PC-3 (cell line): ENCODE data around the gene JAKMIP1. TPM values are rescaled to one million over a fixed set of nuclear protein-coding genes. Genes with fewer than 3 reads are reported as not detected.

Experiments used
- ATAC-seq: fragments of 200-7000 bp; cut with Tn5 transposase; 2 replicates; pipeline ENCODE4 v1.9.1; 2020; ENCODE audit warnings: mild to moderate bottlenecking, moderate library complexity
- BruUV-seq: library from RNA; stranded (reverse); fragments of 400-500 nt; replicated peaks from 2 replicates; lab custom pipeline; 2021; lab: Mats Ljungman, UMichigan
- CTCF ChIA-PET: fragments of 300-600 bp; sonication (Branson Sonifier 250); formaldehyde crosslinking; loops from one replicate; lab custom pipeline; 2022; ENCODE audit warnings: antibody characterized with exemption; lab: Charles Lee
- POLR2A ChIA-PET: fragments of 300-600 bp; sonication (Branson Sonifier 250); formaldehyde crosslinking; loops from one replicate; lab custom pipeline; 2022; ENCODE audit warnings: antibody characterized with exemption; ENCODE audit not compliant: unreplicated experiment; lab: Charles Lee
- DNase-seq: peaks from one replicate; pipeline ENCODE4 v3.0.0-alpha.2; 2015
- H2AFZ ChIP-seq: fragments of 300-600 bp; sonication (generic); 2 replicates; pipeline ENCODE4 v1.6.0; 2016; ENCODE audit warnings: antibody characterized with exemption, low read length
- H3F3A ChIP-seq: fragments of 300-600 bp; sonication (generic); one replicate; pipeline ENCODE4 v1.6.0; 2017; ENCODE audit warnings: antibody characterized with exemption, low read length, control low read depth, mild to moderate bottlenecking; ENCODE audit not compliant: unreplicated experiment
- H3K27ac ChIP-seq: fragments of 300-600 bp; sonication (generic); 2 replicates; pipeline ENCODE4 v1.5.1; 2016; ENCODE audit warnings: mild to moderate bottlenecking, low read length
- H3K27me3 ChIP-seq: fragments of 300-600 bp; sonication (generic); 2 replicates; pipeline ENCODE4 v1.6.1; 2016; ENCODE audit warnings: low read length, mixed read lengths
- H3K36me3 ChIP-seq: fragments of 300-600 bp; sonication (generic); 2 replicates; pipeline ENCODE4 v1.6.1; 2016; ENCODE audit warnings: low read depth, mixed run types, low read length, mixed read lengths
- H3K4me1 ChIP-seq: fragments of 300-600 bp; sonication (generic); 2 replicates; pipeline ENCODE4 v1.5.1; 2016; ENCODE audit warnings: low read length; ENCODE audit not compliant: insufficient read depth
- H3K4me2 ChIP-seq: fragments of 300-600 bp; sonication (generic); 2 replicates; pipeline ENCODE4 v1.6.0; 2016; ENCODE audit warnings: low read length
- H3K4me3 ChIP-seq: fragments of 300-600 bp; sonication (generic); 2 replicates; pipeline ENCODE4 v1.5.1; 2016; ENCODE audit warnings: mild to moderate bottlenecking, low read length, mixed read lengths
- H3K79me2 ChIP-seq: fragments of 300-600 bp; sonication (generic); 2 replicates; pipeline ENCODE4 v1.6.1; 2017; ENCODE audit warnings: low read length, mixed read lengths
- H3K9ac ChIP-seq: fragments of 300-600 bp; sonication (generic); 2 replicates; pipeline ENCODE4 v1.6.0; 2016; ENCODE audit warnings: mild to moderate bottlenecking, low read length
- H3K9me2 ChIP-seq: fragments of 300-600 bp; sonication (generic); replicated peaks from 2 replicates; pipeline ENCODE4 v1.6.1; 2016; ENCODE audit warnings: mixed run types, low read length, mixed read lengths
- H3K9me3 ChIP-seq: fragments of 300-600 bp; sonication (generic); 2 replicates; pipeline ENCODE4 v1.6.1; 2016; ENCODE audit warnings: low read length, mixed read lengths
- H4K20me1 ChIP-seq: fragments of 300-600 bp; sonication (generic); 2 replicates; pipeline ENCODE4 v1.6.1; 2016; ENCODE audit warnings: low read length, mixed read lengths
- EZH2 ChIP-seq: fragments of 300-600 bp; sonication (generic); IDR thresholded peaks from one replicate; pipeline ENCODE4 v1.6.1; 2017; ENCODE audit warnings: antibody characterized with exemption, mild to moderate bottlenecking, low read length; ENCODE audit not compliant: unreplicated experiment
- EZH2phosphoT487 ChIP-seq: fragments of 300-600 bp; sonication (generic); IDR thresholded peaks from 2 replicates; pipeline ENCODE4 v1.6.1; 2018; ENCODE audit warnings: mild to moderate bottlenecking, antibody characterized with exemption, low read length, borderline replicate concordance
- intact Hi-C: fragments of 100-400 bp; cut with micrococcal nuclease; formaldehyde crosslinking; loops from 2 replicates; pipeline ENCODE4 v1.9.0; 2023
- total RNA-seq: library from RNA; depleted of rRNA; stranded (reverse); fragments of >200 nt; gene quantifications from 2 replicates; pipeline ENCODE4 v1.2.3, GENCODE V29; 2014
- TF ChIP-seq, protein P1 (sequence below): fragments of 300-600 bp; sonication (generic); conservative IDR thresholded peaks from 2 replicates; pipeline ENCODE4 v1.5.1; 2017; ENCODE audit warnings: antibody characterized with exemption, low read depth, mild to moderate bottlenecking, low read length

JAKMIP1 gene
- total RNA-seq, 1 experiment from 2014 or later, result 0.04 TPM

DNA sequence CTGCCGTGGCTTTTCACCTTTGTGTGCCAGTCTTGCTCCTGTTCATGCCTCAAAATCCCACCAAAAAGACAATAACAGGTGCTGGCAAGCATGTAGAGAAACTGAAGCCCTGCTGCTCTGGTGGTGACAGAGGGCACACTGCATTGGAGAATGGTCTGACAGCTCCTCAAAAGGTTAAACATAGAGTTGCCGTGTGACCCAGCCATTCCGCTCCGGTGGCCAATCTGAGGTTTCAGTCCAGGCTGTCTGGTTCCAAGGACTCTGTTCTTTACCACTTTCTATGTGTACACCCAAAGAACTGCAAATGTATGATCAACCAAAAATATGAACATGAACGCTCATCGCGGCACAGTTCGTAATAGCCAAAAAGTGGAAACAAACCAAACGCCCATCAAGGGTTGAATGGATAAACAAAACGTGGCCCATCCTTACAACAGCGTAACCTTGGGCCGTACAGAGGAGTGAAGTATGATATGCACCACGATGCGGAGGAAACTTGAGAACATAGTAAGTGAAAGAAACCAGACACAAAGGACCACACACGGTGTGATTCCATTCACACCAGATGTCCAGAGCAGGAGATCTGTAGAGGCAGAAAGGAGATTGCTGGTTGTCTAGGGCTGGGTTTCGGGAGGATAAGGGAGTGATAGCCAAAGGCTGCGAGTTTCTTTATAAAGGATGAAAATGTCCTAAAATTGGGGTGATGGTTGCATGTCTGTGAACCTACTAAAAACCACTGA lies 35.7 kb upstream of the JAKMIP1 start:
- Histone ChIP-seq H3K9ac (no peak overlapping the region), H3K4me1 (no peaks in the 10 kb centered on the region), H3K9me2 (no peaks in the 10 kb centered on the region), H3F3A (no peaks in the 10 kb centered on the region), H3K79me2 (no peaks in the 10 kb centered on the region), H3K27me3 (no peaks in the 10 kb centered on the region), H3K9me3 (no peaks in the 10 kb centered on the region), H2AFZ (no peak overlapping the region), H3K4me3 (no peak overlapping the region), H3K4me2 (no peak overlapping the region), H3K27ac (no peak overlapping the region), H3K36me3 (no peaks in the 10 kb centered on the region), H4K20me1 (no peaks in the 10 kb centered on the region)
- DNase-seq (no peak), ATAC-seq (no peak)
- no TSS peak for BruUV-seq
- POLR2A ChIA-PET, result no interaction called here
- no peak for TF ChIP-seq EZH2phosphoT487
- TF ChIP-seq, protein P1, sequence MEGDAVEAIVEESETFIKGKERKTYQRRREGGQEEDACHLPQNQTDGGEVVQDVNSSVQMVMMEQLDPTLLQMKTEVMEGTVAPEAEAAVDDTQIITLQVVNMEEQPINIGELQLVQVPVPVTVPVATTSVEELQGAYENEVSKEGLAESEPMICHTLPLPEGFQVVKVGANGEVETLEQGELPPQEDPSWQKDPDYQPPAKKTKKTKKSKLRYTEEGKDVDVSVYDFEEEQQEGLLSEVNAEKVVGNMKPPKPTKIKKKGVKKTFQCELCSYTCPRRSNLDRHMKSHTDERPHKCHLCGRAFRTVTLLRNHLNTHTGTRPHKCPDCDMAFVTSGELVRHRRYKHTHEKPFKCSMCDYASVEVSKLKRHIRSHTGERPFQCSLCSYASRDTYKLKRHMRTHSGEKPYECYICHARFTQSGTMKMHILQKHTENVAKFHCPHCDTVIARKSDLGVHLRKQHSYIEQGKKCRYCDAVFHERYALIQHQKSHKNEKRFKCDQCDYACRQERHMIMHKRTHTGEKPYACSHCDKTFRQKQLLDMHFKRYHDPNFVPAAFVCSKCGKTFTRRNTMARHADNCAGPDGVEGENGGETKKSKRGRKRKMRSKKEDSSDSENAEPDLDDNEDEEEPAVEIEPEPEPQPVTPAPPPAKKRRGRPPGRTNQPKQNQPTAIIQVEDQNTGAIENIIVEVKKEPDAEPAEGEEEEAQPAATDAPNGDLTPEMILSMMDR, result no peak
- no peak for TF ChIP-seq EZH2
- CTCF ChIA-PET, result no interaction called here
- intact Hi-C loops, result no loop called here

DNA sequence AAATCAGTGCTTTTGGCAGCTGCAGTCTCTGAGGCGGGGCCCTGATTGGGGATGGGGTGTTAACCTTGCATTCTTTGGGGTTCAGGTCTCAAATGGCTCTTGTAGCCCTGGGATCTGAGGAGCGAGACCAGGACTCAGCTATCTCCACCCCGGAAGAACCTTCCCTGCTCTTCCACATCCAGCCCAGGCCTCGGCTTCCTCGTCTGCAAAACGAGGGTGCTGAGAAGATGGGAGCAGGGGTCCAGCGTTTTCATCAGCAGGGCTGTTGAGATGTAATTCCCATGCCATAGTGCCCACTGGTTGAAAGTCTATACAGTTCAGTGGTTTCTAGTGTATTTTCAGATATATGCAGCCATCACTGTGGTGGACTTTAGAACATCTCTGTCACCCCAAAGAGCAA lies 34.7 kb upstream of the JAKMIP1 start:
- no peak for ATAC-seq
- ChIA-PET POLR2A (no interaction called here), CTCF (no interaction called here)
- Histone ChIP-seq H3K9me2 (no peaks in the 10 kb centered on the region), H3F3A (no peaks in the 10 kb centered on the region), H2AFZ (no peak overlapping the region), H3K36me3 (no peaks in the 10 kb centered on the region), H3K9me3 (no peaks in the 10 kb centered on the region), H4K20me1 (no peaks in the 10 kb centered on the region), H3K4me1 (no peaks in the 10 kb centered on the region), H3K4me2 (no peak overlapping the region), H3K27ac (no peak overlapping the region), H3K4me3 (no peak overlapping the region), H3K9ac (no peak overlapping the region), H3K27me3 (no peaks in the 10 kb centered on the region), H3K79me2 (no peaks in the 10 kb centered on the region)
- intact Hi-C loops, result no loop called here
- no peak for DNase-seq
- TF ChIP-seq EZH2 (no peak), EZH2phosphoT487 (no peak)
- TF ChIP-seq, protein P1, result no peak
- BruUV-seq, result no TSS peak

DNA sequence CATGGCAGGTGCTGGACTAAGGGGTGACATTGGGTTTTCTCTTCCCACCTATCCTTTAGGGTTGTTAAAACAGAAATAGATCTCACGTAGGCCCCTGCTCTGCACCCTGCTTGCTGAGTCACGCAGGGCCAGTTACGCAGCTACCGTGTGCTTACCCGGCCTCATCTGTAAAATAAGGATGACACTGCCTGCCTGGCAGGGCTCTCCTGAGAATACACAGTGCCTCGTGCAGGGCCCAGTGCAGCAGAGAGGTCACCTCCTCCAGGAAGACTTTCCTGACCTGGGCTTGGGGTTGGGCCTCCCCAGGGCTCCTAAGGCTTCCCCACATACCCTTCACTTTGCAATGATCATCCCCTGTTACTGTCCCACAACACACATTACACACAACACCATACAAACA lies 33.6 kb upstream of the JAKMIP1 start:
- Histone ChIP-seq H3K9me3 (no peaks in the 10 kb centered on the region), H3K9ac (no peak overlapping the region), H3K36me3 (no peaks in the 10 kb centered on the region), H3K79me2 (no peaks in the 10 kb centered on the region), H3K27ac (no peak overlapping the region), H3K27me3 (no peaks in the 10 kb centered on the region), H3K9me2 (no peaks in the 10 kb centered on the region), H3K4me1 (no peaks in the 10 kb centered on the region), H3K4me3 (no peak overlapping the region), H3K4me2 (no peak overlapping the region), H2AFZ (no peak overlapping the region), H3F3A (no peaks in the 10 kb centered on the region), H4K20me1 (no peaks in the 10 kb centered on the region)
- ChIA-PET POLR2A (no interaction called here), CTCF (no interaction called here)
- BruUV-seq, result no TSS peak
- TF ChIP-seq EZH2 (no peak), EZH2phosphoT487 (no peak)
- TF ChIP-seq, protein P1, result no peak
- DNase-seq (no peak), ATAC-seq (no peak)
- intact Hi-C loops, result no loop called here
